ENCODE results near the gene CRIM1. TPM values are rescaled to one million over a fixed set of nuclear protein-coding genes. Genes with fewer than 3 reads are reported as not detected.

The CRIM1 gene
- total RNA-seq, 1 experiment from 2014 or later, result 46.5 TPM

- H3K4me3 ChIP-seq (ENCODE audit: low read depth, low read length, poor library complexity, severe bottlenecking), result no peak overlapping the region
- H3K9me3 ChIP-seq (ENCODE audit: low read depth, low read length, poor library complexity, severe bottlenecking), result no peaks in the 10 kb centered on the region
- BruUV-seq (replicated peaks), result no TSS peak
- no peak for TF ChIP-seq EZH2 (IDR thresholded peaks at IDR 0.05; ENCODE audit: borderline replicate concordance, low read depth, low read length, poor library complexity, severe bottlenecking)
- TF ChIP-seq CTCF (conservative IDR thresholded peaks at IDR 0.05; ENCODE audit: low read depth, low read length), result no peak
- H3K27ac ChIP-seq (ENCODE audit: low read depth, low read length, poor library complexity, severe bottlenecking), result no peak overlapping the region
- no peaks in the 10 kb centered on the region for H3K27me3 ChIP-seq (replicated peaks; ENCODE audit: insufficient read depth, low read depth, low read length, poor library complexity)
- H3K4me1 ChIP-seq (ENCODE audit: insufficient read depth, low read length, poor library complexity, severe bottlenecking), result peaks cover 14% of the 10 kb centered on the region
- intact Hi-C loops (cut with micrococcal nuclease; ENCODE audit: unreplicated experiment), result no loop called here
- DNase-seq (ENCODE audit: low spot score), result no peak
- CTCF ChIA-PET, result no interaction called here
- H3K36me3 ChIP-seq (ENCODE audit: insufficient read depth, low read length, poor library complexity, severe bottlenecking), result peaks cover 26% of the 10 kb centered on the region
- POLR2A ChIA-PET (ENCODE audit: low non-redundant PET), result no interaction called here
Observed at GRCh38 chr2:36584148-36584794, 228.7 kb downstream of the CRIM1 start.

GRCh38 chr2:36586672-36587071, 231.1 kb downstream of the CRIM1 start:
- no peaks in the 10 kb centered on the region for H3K9me3 ChIP-seq (ENCODE audit: low read depth, low read length, poor library complexity, severe bottlenecking)
- H3K4me3 ChIP-seq (ENCODE audit: low read depth, low read length, poor library complexity, severe bottlenecking), result no peak overlapping the region
- no peak for DNase-seq (ENCODE audit: low spot score)
- TF ChIP-seq CTCF (conservative IDR thresholded peaks at IDR 0.05; ENCODE audit: low read depth, low read length), result no peak
- no peak for TF ChIP-seq EZH2 (IDR thresholded peaks at IDR 0.05; ENCODE audit: borderline replicate concordance, low read depth, low read length, poor library complexity, severe bottlenecking)
- no peaks in the 10 kb centered on the region for H3K27me3 ChIP-seq (replicated peaks; ENCODE audit: insufficient read depth, low read depth, low read length, poor library complexity)
- CTCF ChIA-PET, result no interaction called here
- H3K36me3 ChIP-seq (ENCODE audit: insufficient read depth, low read length, poor library complexity, severe bottlenecking), result peaks cover 10% of the 10 kb centered on the region
- intact Hi-C loops (cut with micrococcal nuclease; ENCODE audit: unreplicated experiment), result no loop called here
- POLR2A ChIA-PET (ENCODE audit: low non-redundant PET), result no interaction called here
- no TSS peak for BruUV-seq (replicated peaks)
- peaks cover 17% of the 10 kb centered on the region for H3K4me1 ChIP-seq (ENCODE audit: insufficient read depth, low read length, poor library complexity, severe bottlenecking)
- H3K27ac ChIP-seq (ENCODE audit: low read depth, low read length, poor library complexity, severe bottlenecking), result no peak overlapping the region

- DNase-seq (ENCODE audit: low spot score), result no peak
- ChIA-PET CTCF (no interaction called here), POLR2A (ENCODE audit: low non-redundant PET) (no interaction called here)
- no peak for TF ChIP-seq CTCF (conservative IDR thresholded peaks at IDR 0.05; ENCODE audit: low read depth, low read length)
- no peak for TF ChIP-seq EZH2 (IDR thresholded peaks at IDR 0.05; ENCODE audit: borderline replicate concordance, low read depth, low read length, poor library complexity, severe bottlenecking)
- BruUV-seq (replicated peaks), result no TSS peak
- no peak overlapping the region for H3K27ac ChIP-seq (ENCODE audit: low read depth, low read length, poor library complexity, severe bottlenecking)
- H3K4me1 ChIP-seq (ENCODE audit: insufficient read depth, low read length, poor library complexity, severe bottlenecking), result peaks cover 14% of the 10 kb centered on the region
- H3K27me3 ChIP-seq (replicated peaks; ENCODE audit: insufficient read depth, low read depth, low read length, poor library complexity), result no peaks in the 10 kb centered on the region
- no peak overlapping the region for H3K4me3 ChIP-seq (ENCODE audit: low read depth, low read length, poor library complexity, severe bottlenecking)
- H3K36me3 ChIP-seq (ENCODE audit: insufficient read depth, low read length, poor library complexity, severe bottlenecking), result peaks cover 5% of the 10 kb centered on the region
- intact Hi-C loops (cut with micrococcal nuclease; ENCODE audit: unreplicated experiment), result no loop called here
- no peaks in the 10 kb centered on the region for H3K9me3 ChIP-seq (ENCODE audit: low read depth, low read length, poor library complexity, severe bottlenecking)
Observed at GRCh38 chr2:36587101-36587500, 231.5 kb downstream of the CRIM1 start.

All from A673 (cell line).